ENCODE results near the gene STARD7. TPM values are rescaled to one million over a fixed set of nuclear protein-coding genes. Genes with fewer than 3 reads are reported as not detected.

Gene STARD7
- polyA plus RNA-seq, 1 donor (not counting 4 experiments of a cell fraction or from before 2014, with no cell fraction given): 73.4 TPM

- dilution Hi-C loops (cut with MboI; ENCODE audit: extremely low pct_ligation_motif_present, low sequenced_read_pairs): no loop called here
- H3K27ac ChIP-seq (ENCODE audit: control insufficient read depth, insufficient read depth, low read length): no peak overlapping the region
These were observed 52.4 kb downstream of the STARD7 start for GRCh38 chr2:96156011-96156820.

GRCh38 chr2:96154506-96155380 is 53.9 kb downstream of the STARD7 start:
- H3K4me1 ChIP-seq (ENCODE audit: control insufficient read depth, extremely low read depth, insufficient read depth, low read length): no peaks in the 10 kb centered on the region
- dilution Hi-C loops (cut with MboI; ENCODE audit: extremely low pct_ligation_motif_present, low sequenced_read_pairs): no loop called here
- H3K36me3 ChIP-seq (ENCODE audit: control insufficient read depth in 2 of 2, extremely low read depth in 1 of 2, insufficient read depth in 2 of 2, low read length in 2 of 2): no peaks in the 10 kb centered on the region
- H3K9me1 ChIP-seq (ENCODE audit: control insufficient read depth, extremely low read depth, insufficient read depth, low read length): no peaks in the 10 kb centered on the region
- no peaks in the 10 kb centered on the region for H4K20me1 ChIP-seq (ENCODE audit: control insufficient read depth, extremely low read depth, insufficient read depth, low read length)
- H3K4me2 ChIP-seq (ENCODE audit: control insufficient read depth, extremely low read depth, insufficient read depth, low read depth, low read length): no peak overlapping the region
- no peak for TF ChIP-seq EZH2 (IDR thresholded peaks at IDR 0.05; ENCODE audit: low read length)
- TF ChIP-seq CTCF (optimal IDR thresholded peaks at IDR 0.05 in 1 of 3, IDR thresholded peaks at IDR 0.05 in 1 of 3, conservative IDR thresholded peaks at IDR 0.05 in 1 of 3; ENCODE audit: extremely low read depth in 1 of 3, insufficient read depth in 2 of 3, low read length in 3 of 3): no peak
- H2AFZ ChIP-seq (ENCODE audit: control insufficient read depth, low read length): no peak overlapping the region
- no peak overlapping the region for H3K4me3 ChIP-seq (ENCODE audit: control insufficient read depth in 2 of 3, extremely low read depth in 1 of 3, insufficient read depth in 2 of 3, low read depth in 1 of 3, low read length in 3 of 3)
- DNase-seq (ENCODE audit: low read depth, low spot score) (no peak), FAIRE-seq (no peak)
- H3K27me3 ChIP-seq (ENCODE audit: control insufficient read depth, extremely low read depth, insufficient read depth, low read length): peaks cover 26% of the 10 kb centered on the region
- no peak overlapping the region for H3K9ac ChIP-seq (ENCODE audit: control insufficient read depth, extremely low read depth, insufficient read depth, low read length)
- no peak overlapping the region for H3K27ac ChIP-seq (ENCODE audit: control insufficient read depth, insufficient read depth, low read length)
- H3K9me3 ChIP-seq (ENCODE audit: control insufficient read depth, low read depth, low read length): no peaks in the 10 kb centered on the region
- H3K79me2 ChIP-seq (ENCODE audit: control insufficient read depth, insufficient read depth, low read length): no peaks in the 10 kb centered on the region

More at GRCh38 chr2:96156011-96156820, 52.4 kb downstream of the STARD7 start:
- Histone ChIP-seq H3K4me2 (ENCODE audit: control insufficient read depth, extremely low read depth, insufficient read depth, low read depth, low read length) (no peak overlapping the region), H3K36me3 (ENCODE audit: control insufficient read depth in 2 of 2, extremely low read depth in 1 of 2, insufficient read depth in 2 of 2, low read length in 2 of 2) (no peaks in the 10 kb centered on the region), H3K27me3 (ENCODE audit: control insufficient read depth, extremely low read depth, insufficient read depth, low read length) (peaks cover 26% of the 10 kb centered on the region), H3K9me1 (ENCODE audit: control insufficient read depth, extremely low read depth, insufficient read depth, low read length) (no peaks in the 10 kb centered on the region), H3K4me1 (ENCODE audit: control insufficient read depth, extremely low read depth, insufficient read depth, low read length) (no peaks in the 10 kb centered on the region), H2AFZ (ENCODE audit: control insufficient read depth, low read length) (no peak overlapping the region), H4K20me1 (ENCODE audit: control insufficient read depth, extremely low read depth, insufficient read depth, low read length) (no peaks in the 10 kb centered on the region), H3K4me3 (ENCODE audit: control insufficient read depth in 2 of 3, extremely low read depth in 1 of 3, insufficient read depth in 2 of 3, low read depth in 1 of 3, low read length in 3 of 3) (no peak overlapping the region), H3K9ac (ENCODE audit: control insufficient read depth, extremely low read depth, insufficient read depth, low read length) (no peak overlapping the region), H3K9me3 (ENCODE audit: control insufficient read depth, low read depth, low read length) (no peaks in the 10 kb centered on the region), H3K79me2 (ENCODE audit: control insufficient read depth, insufficient read depth, low read length) (no peaks in the 10 kb centered on the region)
- FAIRE-seq (no peak), DNase-seq (ENCODE audit: low read depth, low spot score) (no peak)
- no peak for TF ChIP-seq CTCF (optimal IDR thresholded peaks at IDR 0.05 in 1 of 3, IDR thresholded peaks at IDR 0.05 in 1 of 3, conservative IDR thresholded peaks at IDR 0.05 in 1 of 3; ENCODE audit: extremely low read depth in 1 of 3, insufficient read depth in 2 of 3, low read length in 3 of 3)
- no peak for TF ChIP-seq EZH2 (IDR thresholded peaks at IDR 0.05; ENCODE audit: low read length)
